GM19468 (cell line): ENCODE measurements around the gene RBSN.

ENCODE experiments used
- ATAC-seq: cut with Tn5 transposase; IDR thresholded peaks from one replicate; pipeline ENCODE4 v1.9.1; 2021; ENCODE audit warnings: mild to moderate bottlenecking, moderate library complexity, moderate number of reproducible peaks; ENCODE audit not compliant: unreplicated experiment; ENCODE audit errors: extremely low read depth

The RBSN gene

GRCh38 chr3:15032650-15033049, 66.3 kb downstream of the RBSN start:
- no peak for ATAC-seq

- ATAC-seq: no peak
Observed at GRCh38 chr3:15029625-15030024, 69.3 kb downstream of the RBSN start.

DNA sequence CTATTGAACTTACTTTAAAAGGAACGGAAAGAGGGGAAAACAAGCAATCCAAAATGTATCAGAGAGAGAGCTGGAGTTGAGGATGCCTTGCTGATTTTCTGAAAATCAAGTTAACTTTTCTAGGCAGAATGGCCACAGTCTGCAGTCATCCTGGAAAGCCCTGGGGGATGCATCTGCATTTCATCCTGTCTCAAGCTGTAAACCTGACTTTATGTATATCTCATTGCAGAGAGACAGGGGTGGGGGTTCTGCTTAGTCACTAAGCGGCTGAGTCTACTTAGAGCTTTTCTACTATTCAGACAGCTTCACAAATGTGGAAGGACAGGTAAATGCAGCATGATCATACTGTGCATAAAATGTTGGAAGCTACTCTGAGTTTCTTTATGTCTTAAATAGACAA, 75.2 kb downstream of the RBSN start:
- ATAC-seq: no peak

DNA sequence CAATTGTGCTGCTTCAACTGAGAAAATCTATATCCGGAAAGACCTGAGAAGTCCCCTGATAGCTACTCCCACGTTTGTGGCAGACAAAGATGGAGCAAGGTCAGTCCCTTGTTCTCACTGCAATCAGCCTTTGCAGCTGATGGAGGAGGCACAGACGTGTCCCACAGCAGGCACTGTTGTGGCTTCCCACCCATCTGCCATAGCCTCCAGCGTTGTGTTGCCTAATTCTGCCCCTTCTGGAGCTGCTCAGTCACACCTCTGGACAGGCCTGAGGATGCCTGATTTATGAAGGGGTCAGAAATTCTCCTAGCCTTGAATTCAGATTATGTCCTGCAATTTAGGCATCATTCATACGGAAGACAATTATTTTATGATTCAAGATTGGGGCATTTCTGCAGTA, 75.7 kb downstream of the RBSN start:
- no peak for ATAC-seq
